Measurements from ENCODE around the gene KCNIP1.

- no peak for TF ChIP-seq POLR2A (IDR thresholded peaks at IDR 0.05)
- no peak for TF ChIP-seq CTCF (IDR thresholded peaks at IDR 0.05)
Measured at GRCh38 chr5:170629566-170630175, 125.9 kb downstream of the KCNIP1 start.
